Measurements from ENCODE around the gene PSMB4. TPM values are rescaled to one million over a fixed set of nuclear protein-coding genes. Genes with fewer than 3 reads are reported as not detected.
A peak's percentile ranks its signal among the peaks of the same experiment; 100 is the strongest.
"Not testable (repeated sequence)": the region's sequence is repeated elsewhere in the genome, so short reads cannot be mapped to it uniquely, and the experiment has no call there.

Gene PSMB4
- polyA plus RNA-seq, 1 experiment: 483 TPM

DNA sequence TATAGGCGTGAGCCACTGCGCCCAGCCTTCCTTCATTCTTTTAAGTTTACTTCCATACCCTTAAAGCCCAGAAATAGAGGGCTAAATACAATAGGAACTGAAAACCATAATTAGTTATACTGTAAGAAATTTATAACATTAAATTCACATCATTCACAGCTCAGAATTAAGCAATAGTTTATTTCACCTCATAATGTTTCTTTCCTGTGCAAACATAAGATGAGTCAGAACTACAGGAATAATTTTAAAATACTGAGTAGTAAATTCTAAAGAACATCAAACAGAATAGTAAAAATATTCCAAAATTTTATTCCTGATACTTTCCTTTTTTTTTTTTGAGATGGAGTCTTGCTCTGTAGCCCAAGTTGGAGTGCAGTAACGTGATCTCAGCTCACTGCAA is 35.8 kb downstream of the PSMB4 start:
- DNase-seq (ENCODE audit: low read depth, low spot score): no peak
- CTCF ChIA-PET: interaction anchor here (0.5 kb wide), 1 partner anchor 123 kb away, joined by 4 read pairs; no protein-coding TSS in a partner anchor

DNA sequence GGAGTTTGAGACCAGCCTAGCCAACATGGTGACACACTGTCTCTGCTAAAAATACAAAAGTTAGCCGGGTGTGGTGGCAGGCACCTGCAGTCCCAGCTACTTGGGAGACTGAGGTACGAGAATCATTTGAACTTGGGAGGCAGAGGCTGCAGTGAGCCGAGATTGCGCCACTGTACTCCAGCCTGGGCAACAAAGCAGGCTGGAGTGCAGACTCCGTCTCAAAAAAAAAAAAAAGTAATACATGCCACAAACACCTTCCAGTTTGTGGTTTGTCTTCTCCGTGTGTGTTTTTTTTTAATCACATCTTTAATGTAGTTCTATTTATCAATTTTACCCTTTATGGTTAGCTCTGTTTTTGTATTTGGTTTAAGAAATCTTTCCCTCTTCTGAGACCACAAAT is 37.6 kb downstream of the PSMB4 start:
- Histone ChIP-seq H3K4me3 (ENCODE audit: low read depth, low read length) (no peak overlapping the region), H3K27ac (ENCODE audit: low read depth, low read length) (no peak overlapping the region), H3K9me3 (ENCODE audit: control insufficient read depth, insufficient read depth, low read length) (no peaks in the 10 kb centered on the region), H3K27me3 (ENCODE audit: control insufficient read depth, insufficient read depth, low read length) (no peaks in the 10 kb centered on the region)
- DNase-seq (ENCODE audit: low read depth, low spot score): no peak
- CTCF ChIA-PET: interaction anchor here (0.6 to 1.1 kb wide), 3 partner anchors 39 to 298 kb away, joined by 3 to 4 read pairs (median 3); no protein-coding TSS in a partner anchor
- POLR2A ChIA-PET: interaction anchor here (0.6 to 0.7 kb wide), 2 partner anchors 145 to 389 kb away, joined by 5 to 6 read pairs; partner anchors contain the start of gene C1orf56
- TF ChIP-seq, protein P1, sequence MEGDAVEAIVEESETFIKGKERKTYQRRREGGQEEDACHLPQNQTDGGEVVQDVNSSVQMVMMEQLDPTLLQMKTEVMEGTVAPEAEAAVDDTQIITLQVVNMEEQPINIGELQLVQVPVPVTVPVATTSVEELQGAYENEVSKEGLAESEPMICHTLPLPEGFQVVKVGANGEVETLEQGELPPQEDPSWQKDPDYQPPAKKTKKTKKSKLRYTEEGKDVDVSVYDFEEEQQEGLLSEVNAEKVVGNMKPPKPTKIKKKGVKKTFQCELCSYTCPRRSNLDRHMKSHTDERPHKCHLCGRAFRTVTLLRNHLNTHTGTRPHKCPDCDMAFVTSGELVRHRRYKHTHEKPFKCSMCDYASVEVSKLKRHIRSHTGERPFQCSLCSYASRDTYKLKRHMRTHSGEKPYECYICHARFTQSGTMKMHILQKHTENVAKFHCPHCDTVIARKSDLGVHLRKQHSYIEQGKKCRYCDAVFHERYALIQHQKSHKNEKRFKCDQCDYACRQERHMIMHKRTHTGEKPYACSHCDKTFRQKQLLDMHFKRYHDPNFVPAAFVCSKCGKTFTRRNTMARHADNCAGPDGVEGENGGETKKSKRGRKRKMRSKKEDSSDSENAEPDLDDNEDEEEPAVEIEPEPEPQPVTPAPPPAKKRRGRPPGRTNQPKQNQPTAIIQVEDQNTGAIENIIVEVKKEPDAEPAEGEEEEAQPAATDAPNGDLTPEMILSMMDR (IDR thresholded peaks at IDR 0.05; ENCODE audit: low read depth, low read length): no peak

More for the DNA sequence above, 35.8 kb downstream of the PSMB4 start:
- H3K27me3 ChIP-seq (ENCODE audit: control insufficient read depth, insufficient read depth, low read length): no peaks in the 10 kb centered on the region
- TF ChIP-seq, protein P1 (IDR thresholded peaks at IDR 0.05; ENCODE audit: low read depth, low read length): no peak
- POLR2A ChIA-PET: interaction anchor here (0.7 kb wide), 1 partner anchor 218 kb away, joined by 4 read pairs; no protein-coding TSS in a partner anchor
- H3K27ac ChIP-seq (ENCODE audit: low read depth, low read length): no peak overlapping the region
- no peak overlapping the region for H3K4me3 ChIP-seq (ENCODE audit: low read depth, low read length)
- H3K9me3 ChIP-seq (ENCODE audit: control insufficient read depth, insufficient read depth, low read length): no peaks in the 10 kb centered on the region

DNA sequence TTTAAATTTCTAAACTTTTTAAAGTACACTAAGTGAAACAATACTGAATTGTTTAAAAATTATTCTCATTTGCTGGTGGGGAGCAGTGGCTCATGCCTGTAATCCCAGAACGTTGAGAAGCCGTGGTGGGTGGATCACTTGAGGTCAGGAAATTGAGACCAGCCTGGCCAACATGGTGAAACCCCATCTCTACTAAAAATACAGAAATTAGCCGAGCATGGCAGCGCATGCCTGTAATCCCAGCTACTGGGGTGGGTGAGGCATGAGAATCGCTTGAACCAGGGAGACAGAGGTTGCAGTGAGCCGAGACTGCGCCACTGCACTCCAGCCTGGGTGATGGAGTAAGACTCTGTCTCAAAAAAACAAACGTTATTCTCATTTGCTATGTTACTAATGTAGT is 38.0 kb downstream of the PSMB4 start:
- H3K4me3 ChIP-seq (ENCODE audit: low read depth, low read length); DNase-seq (ENCODE audit: low read depth, low spot score); H3K27ac ChIP-seq (ENCODE audit: low read depth, low read length); H3K9me3 ChIP-seq (ENCODE audit: control insufficient read depth, insufficient read depth, low read length); H3K27me3 ChIP-seq (ENCODE audit: control insufficient read depth, insufficient read depth, low read length): not testable (repeated sequence)
- POLR2A ChIA-PET: interaction anchor here (0.6 to 0.7 kb wide), 2 partner anchors 145 to 390 kb away, joined by 5 to 6 read pairs; partner anchors contain the start of gene C1orf56
- CTCF ChIA-PET: interaction anchor here (0.6 to 1.1 kb wide), 3 partner anchors 39 to 297 kb away, joined by 3 to 4 read pairs (median 3); no protein-coding TSS in a partner anchor

GRCh38 chr1:151443846-151444782 is 44.7 kb downstream of the PSMB4 start:
- H3K27me3 ChIP-seq (ENCODE audit: control insufficient read depth, insufficient read depth, low read length): no peaks in the 10 kb centered on the region
- H3K9me3 ChIP-seq (ENCODE audit: control insufficient read depth, insufficient read depth, low read length): no peaks in the 10 kb centered on the region
- TF ChIP-seq, protein P1 (IDR thresholded peaks at IDR 0.05; ENCODE audit: low read depth, low read length): peak; percentile 80
- CTCF ChIA-PET: interaction anchor here (0.5 to 2.5 kb wide), 14 partner anchors 11 to 397 kb away, joined by 3 to 24 read pairs (median 3); no protein-coding TSS in a partner anchor
- DNase-seq (ENCODE audit: low read depth, low spot score): peak; percentile 65
- H3K27ac ChIP-seq (ENCODE audit: low read depth, low read length): no peak overlapping the region
- no peak overlapping the region for H3K4me3 ChIP-seq (ENCODE audit: low read depth, low read length)
- POLR2A ChIA-PET: no interaction called here

- Histone ChIP-seq H3K27me3 (ENCODE audit: control insufficient read depth, insufficient read depth, low read length) (no peaks in the 10 kb centered on the region), H3K4me3 (ENCODE audit: low read depth, low read length) (no peak overlapping the region), H3K27ac (ENCODE audit: low read depth, low read length) (no peak overlapping the region), H3K9me3 (ENCODE audit: control insufficient read depth, insufficient read depth, low read length) (no peaks in the 10 kb centered on the region)
- TF ChIP-seq, protein P1 (IDR thresholded peaks at IDR 0.05; ENCODE audit: low read depth, low read length): no peak
- no peak for DNase-seq (ENCODE audit: low read depth, low spot score)
- ChIA-PET POLR2A (no interaction called here), CTCF (interaction anchor here (1.0 to 2.5 kb wide), 10 partner anchors 11 to 290 kb away, joined by 3 to 24 read pairs (median 4); no protein-coding TSS in a partner anchor)
Measured at GRCh38 chr1:151444783-151445177, 45.4 kb downstream of the PSMB4 start.
